Measurements from ENCODE around the gene MYO7A. TPM values are rescaled to one million over a fixed set of nuclear protein-coding genes. Genes with fewer than 3 reads are reported as not detected.

The MYO7A gene
- total RNA-seq, 1 donor from 2014 or later, result 0.96 TPM

- DNase-seq (ENCODE audit: low read depth), result no peak
Observed at GRCh38 chr11:77159219-77159936, 31.3 kb downstream of the MYO7A start.

- no peak for DNase-seq (ENCODE audit: low read depth)
Observed at GRCh38 chr11:77159937-77160495, 32.0 kb downstream of the MYO7A start.

- DNase-seq (ENCODE audit: low read depth), result no peak
Observed at GRCh38 chr11:77163271-77163670, 35.2 kb downstream of the MYO7A start.

- no peak for DNase-seq (ENCODE audit: low read depth)
Observed at GRCh38 chr11:77165066-77165465, 37.0 kb downstream of the MYO7A start.

- DNase-seq (ENCODE audit: low read depth), result no peak
Observed at GRCh38 chr11:77166021-77166420, 38.0 kb downstream of the MYO7A start.

- DNase-seq (ENCODE audit: low read depth), result no peak
Observed at GRCh38 chr11:77167111-77167626, 39.1 kb downstream of the MYO7A start.

- DNase-seq (ENCODE audit: low read depth), result no peak
Observed at GRCh38 chr11:77167791-77168190, 39.7 kb downstream of the MYO7A start.

- no peak for DNase-seq (ENCODE audit: low read depth)
Observed at GRCh38 chr11:77170107-77170506, 42.1 kb downstream of the MYO7A start.

GRCh38 chr11:77171254-77171653 is 43.2 kb downstream of the MYO7A start:
- DNase-seq (ENCODE audit: low read depth), result no peak

GRCh38 chr11:77171885-77172665 is 44.0 kb downstream of the MYO7A start:
- no peak for DNase-seq (ENCODE audit: low read depth)

GRCh38 chr11:77172666-77172982 is 44.6 kb downstream of the MYO7A start:
- DNase-seq (ENCODE audit: low read depth), result no peak

- no peak for DNase-seq (ENCODE audit: low read depth)
Observed at GRCh38 chr11:77173494-77173893, 45.4 kb downstream of the MYO7A start.

- DNase-seq (ENCODE audit: low read depth), result peak; percentile 80
Observed at GRCh38 chr11:77174559-77174958, 46.5 kb downstream of the MYO7A start.

- DNase-seq (ENCODE audit: low read depth), result no peak
Observed at GRCh38 chr11:77175021-77175842, 47.2 kb downstream of the MYO7A start.

- DNase-seq (ENCODE audit: low read depth), result peak; percentile 59
Observed at GRCh38 chr11:77175869-77176539, 48.0 kb downstream of the MYO7A start.

- DNase-seq (ENCODE audit: low read depth), result no peak
Observed at GRCh38 chr11:77176996-77177395, 49.0 kb downstream of the MYO7A start.

GRCh38 chr11:77178150-77178549 is 50.1 kb downstream of the MYO7A start:
- DNase-seq (ENCODE audit: low read depth), result no peak

- DNase-seq (ENCODE audit: low read depth), result peak; percentile 74
Observed at GRCh38 chr11:77179048-77179447, 51.0 kb downstream of the MYO7A start.

GRCh38 chr11:77179681-77180080 is 51.6 kb downstream of the MYO7A start:
- no peak for DNase-seq (ENCODE audit: low read depth)

GRCh38 chr11:77180346-77180745 is 52.3 kb downstream of the MYO7A start:
- no peak for DNase-seq (ENCODE audit: low read depth)

GRCh38 chr11:77181226-77181625 is 53.2 kb downstream of the MYO7A start:
- DNase-seq (ENCODE audit: low read depth), result no peak

Measured in myocyte (in vitro differentiated cells).